HG02759 (cell line): ENCODE results near the gene GAB3.

Source experiments
- ATAC-seq: cut with Tn5 transposase; IDR thresholded peaks from one replicate; pipeline ENCODE4 v1.9.1; 2021; ENCODE audit warnings: mild to moderate bottlenecking, moderate library complexity; ENCODE audit not compliant: unreplicated experiment

GAB3 gene

DNA sequence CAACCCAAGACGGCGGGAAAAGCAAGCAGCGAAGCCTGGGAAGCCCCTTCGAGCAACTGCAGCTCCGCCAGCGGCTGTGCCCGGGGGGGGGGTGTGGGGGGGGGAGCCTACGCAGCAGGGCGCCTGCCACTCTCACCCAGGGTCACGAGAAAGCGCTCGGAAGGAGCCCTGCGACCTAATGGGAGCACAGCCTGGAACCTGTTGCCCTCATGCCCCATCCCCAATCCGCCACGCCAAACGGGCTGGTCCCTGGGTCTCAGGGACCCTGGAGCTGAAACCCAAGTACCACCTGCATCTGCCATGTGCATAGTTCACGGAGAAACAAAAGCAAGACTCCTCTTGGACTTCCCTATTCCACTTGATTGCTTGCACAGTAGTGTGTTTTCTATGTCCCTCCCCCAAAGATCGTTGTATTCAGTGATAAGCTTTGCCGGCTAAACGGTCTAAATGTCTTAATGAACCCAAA is 359 bp upstream of the GAB3 start:
- ATAC-seq, result peak; percentile 25

DNA sequence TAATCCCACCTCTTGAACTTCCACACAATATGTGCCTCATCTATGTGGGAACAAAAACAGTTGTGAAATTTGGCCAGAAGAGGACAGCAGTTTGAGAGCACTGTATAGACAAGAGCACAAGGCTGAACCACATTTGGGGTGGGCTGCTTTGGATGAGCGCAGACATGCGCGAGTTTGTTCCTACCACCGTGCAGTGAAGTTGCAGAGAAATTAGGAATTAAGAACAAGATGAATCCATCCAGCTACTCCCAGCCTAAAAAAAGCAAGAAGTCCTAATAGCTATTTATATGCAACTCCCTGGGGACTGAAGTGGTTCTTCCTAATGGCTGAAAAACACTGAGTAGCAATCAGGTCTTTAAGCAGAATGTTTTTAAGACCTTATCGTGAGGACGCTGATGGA is 1.0 kb downstream of the GAB3 start:
- no peak for ATAC-seq

DNA sequence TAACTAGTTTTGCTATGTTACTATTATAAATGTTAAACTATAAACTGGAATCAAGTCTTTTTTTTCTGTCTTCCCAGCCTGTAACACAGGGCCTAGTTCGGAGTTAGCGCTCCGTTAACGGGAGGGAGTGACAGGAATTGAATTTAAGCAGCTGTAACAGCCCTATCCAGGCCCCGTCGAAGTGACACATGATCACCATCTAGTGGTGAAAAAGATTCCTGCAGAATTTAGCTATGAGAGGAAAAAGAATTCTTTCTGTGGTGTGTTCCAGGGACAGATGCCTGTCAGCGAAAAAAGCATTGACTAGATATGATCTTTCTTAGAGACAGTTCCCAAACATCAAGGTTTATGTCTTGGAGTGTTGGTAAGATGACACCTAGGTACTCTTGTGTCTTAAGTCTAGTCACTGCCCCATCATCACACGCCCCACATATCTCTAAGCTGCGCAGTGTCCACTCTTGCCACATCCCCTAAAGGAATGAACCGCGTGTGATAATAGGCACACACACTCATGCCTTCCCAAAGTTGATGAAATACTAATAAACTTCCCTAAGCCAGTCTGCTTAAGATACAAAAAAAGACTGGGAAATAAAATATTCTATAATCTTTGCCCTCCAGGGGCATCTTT is 2.1 kb downstream of the GAB3 start:
- ATAC-seq, result no peak

DNA sequence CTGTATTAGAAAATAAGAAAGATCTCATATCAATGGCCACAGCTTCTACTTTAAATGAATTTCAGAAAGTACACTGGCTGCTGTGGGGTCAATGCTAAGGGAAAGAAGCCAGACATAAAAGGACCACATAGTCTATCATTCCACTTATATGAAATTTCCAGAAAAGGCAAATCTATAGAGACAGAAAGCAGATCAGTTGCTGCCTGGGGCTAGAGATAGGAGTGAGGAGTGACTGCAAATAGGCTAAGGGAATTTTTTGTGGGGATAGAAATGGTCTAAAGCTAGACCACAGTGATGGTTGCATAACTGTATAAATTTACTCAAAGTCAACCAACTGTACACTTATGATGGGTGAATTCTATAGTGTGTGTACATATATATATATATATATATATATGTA is 8.3 kb downstream of the GAB3 start:
- ATAC-seq, result no peak

DNA sequence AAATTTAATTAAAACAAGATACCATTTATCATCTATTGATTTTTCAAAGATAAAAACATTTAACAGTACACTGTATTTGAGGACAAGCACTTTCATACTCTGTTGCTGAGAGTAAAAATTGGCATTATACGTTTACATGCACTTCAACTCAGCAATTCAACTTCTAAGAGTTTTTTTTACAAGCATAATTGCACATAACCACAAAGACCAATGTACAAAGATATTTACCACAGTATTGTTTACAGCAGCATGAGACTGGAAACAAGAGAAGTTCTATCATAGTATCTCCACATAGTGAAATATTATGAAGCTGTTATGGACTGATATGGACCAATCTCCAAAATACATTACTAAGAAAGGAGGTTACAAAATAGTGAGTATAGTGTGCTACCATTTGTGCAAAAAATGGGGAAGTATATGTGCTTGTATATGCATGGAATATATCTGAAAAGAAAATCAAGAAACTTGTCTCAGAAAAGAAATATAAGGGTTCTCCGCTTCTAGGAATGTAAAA is 10.9 kb downstream of the GAB3 start:
- ATAC-seq, result no peak

DNA sequence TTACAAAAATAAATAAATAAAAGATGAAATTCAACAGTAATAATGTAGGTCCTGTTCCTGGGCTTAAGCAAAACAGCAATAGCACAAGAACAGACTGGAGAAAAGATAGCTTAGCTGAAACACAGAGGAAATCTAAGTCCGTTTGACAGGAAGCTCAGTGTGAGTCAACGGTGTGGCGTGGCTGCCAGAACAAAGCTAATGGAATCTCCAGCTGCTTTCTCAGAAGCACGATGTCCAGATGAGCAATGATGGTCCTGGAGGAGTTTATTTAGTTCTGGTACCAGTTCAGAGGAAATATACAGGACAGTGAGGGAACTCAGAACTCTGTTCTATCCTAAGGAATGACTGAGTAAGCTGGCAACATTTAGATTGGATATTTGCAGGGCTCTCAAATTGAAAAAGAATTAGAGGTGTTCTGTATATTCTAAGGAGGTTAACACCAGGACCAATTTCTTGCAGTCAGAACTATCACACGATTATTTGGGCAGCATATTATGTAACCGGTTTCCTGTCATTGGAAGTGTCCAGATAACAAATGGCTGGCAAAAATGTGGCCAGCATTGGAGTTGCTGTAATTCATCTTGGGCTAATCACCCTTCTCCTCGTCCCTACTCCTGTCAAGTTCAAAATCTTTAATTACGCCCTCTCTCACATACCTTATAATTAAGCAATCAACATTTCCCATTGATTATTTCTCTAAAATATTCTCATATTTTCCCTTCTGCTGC is 12.7 kb downstream of the GAB3 start:
- no peak for ATAC-seq

DNA sequence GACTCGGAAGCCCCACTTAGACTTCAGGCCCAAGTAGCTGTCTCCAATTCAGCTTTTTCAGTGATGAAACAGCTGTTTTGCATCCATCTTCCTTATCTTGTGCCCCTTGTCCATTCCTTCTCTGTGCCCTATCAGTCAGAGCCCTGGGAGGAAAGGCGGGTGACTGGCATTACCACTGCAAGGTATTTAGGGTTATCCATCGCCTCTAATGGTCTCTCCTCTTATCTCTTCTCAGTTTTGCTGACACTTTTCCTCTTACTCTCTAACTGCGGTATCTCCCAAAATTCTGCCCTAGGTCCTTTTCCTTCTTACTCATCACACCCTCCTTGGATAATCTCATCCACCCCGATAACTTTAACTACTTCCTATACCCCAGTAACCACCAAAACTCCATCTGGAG is 13.7 kb downstream of the GAB3 start:
- no peak for ATAC-seq

DNA sequence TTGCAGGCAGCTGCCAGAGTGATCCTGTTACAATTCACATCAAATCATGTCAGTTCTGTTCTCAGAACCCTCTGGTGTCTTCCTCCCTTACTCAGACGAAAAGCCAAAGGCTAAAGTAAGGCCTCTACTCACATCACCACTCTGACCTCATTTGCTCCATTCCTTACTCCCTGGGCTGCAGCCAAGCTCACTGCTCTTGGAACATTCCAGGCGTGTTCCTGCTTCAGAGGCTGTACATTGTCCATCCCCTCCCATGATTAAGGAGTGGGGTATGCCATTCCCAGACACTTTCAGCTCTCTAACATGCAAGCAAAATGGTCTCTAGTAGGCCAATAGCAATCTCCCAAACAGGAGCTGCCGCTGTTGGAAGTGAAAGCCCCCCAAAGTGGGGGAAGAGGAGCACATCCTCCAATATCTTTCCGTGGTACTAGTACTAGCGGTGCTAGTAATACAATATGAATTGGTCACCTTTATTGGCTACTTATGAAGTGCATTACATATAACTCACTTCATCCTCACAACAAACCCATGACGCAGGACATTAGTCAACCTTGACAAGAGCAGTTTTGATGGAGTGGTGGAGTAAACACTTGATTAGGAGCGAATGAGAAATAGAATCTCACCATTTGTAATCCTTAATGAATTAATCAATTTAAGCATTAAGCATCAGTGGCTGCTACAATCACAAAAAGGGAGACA is 15.0 kb downstream of the GAB3 start:
- no peak for ATAC-seq

DNA sequence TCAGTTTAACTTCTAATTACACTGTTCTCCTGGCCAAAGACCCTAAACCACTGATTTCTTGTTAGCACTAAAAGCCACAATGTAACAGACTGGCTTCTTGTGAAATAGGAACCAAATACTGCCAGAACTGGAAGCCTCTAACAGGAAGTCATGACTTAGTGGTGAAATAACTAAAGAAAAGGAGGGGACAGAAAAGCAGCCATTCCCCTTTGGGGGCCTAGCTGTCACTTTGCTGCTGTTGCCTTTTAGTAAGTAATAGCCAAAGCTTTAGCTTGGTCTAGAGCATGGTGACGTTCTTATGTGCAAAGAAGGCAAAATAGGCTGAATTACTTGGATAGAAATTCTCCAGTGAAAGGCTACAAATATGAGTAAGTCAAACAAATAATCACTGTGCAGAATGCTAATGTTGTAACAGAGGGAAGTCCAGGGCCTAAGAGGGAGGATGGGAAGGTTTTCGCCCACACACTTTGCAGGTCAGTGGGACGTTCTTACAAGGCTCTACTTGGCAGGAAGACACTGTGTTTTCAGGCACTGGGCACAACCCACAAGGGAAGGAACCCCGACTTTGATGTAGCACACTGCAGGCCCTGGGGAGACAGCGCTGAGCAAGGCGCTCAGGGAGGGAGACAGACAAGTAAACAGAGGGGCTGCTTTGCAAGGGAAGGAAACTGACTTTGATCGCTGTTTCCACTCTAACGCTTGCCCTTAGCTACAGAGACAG is 16.7 kb downstream of the GAB3 start:
- ATAC-seq, result no peak

DNA sequence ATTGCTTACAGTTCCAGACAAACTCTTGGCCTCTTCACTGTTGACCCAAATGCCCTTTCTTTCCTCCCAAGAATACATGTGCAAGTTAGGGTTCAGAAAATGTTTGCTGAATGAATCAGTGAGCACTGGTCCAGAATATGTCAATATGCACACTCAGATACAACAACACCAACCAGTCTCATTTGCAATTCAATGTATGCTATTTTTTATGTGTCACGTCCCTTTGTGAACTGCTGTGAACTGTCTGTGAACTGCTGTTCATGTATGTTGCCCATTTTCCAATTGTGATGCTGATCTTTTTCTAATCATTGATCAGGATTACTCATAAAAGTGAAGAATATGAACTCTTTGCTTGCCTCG is 17.8 kb downstream of the GAB3 start:
- ATAC-seq, result no peak

DNA sequence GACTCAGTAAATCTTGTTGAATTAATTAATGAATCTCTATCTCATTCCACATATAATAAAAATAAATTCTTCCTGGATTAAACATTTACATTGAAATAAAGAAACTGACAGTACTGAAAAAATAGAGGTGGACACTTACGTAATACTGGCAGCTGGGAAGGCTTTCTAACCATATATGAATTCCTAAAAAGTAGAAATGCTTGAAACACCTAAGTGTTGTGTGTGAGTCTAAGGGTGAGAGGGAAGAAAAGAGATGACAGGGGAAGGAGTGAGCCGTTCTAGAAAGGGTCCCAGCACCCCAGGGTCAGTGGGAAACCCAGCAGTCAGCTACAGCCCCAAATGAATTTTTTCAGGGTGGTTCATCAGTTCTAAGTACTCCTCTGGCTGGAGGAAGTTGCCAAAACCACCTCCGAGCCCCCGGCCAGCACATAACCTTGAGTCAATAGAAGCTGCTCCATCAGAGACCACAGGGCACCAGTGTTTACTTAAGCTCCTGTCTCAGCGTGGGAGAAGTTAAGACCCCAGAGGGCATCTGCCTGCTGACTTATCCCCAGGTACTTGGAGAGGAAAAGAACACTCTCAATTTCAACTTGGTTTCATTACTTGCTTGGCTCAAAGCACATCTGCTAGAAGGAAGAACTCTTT is 18.3 kb downstream of the GAB3 start:
- no peak for ATAC-seq

DNA sequence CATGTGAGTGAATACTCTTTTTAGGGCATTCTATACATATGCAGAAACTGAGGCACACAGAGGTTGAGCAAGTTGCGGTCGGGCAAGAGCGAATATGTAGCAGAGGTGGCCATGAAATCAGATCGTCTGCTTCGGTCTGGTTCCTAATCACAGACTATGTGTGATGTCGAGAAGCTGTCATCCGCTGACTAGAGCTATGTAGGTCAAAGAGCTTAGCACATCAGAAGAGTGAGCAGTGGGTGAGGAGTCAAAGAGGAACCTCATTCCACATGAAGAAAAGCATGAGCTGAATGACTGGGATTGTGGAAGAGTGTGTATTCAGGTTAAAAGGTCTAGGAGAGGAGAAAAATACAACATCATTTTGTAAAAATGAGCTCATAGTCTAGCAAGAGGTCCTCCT is 19.0 kb downstream of the GAB3 start:
- ATAC-seq, result no peak

DNA sequence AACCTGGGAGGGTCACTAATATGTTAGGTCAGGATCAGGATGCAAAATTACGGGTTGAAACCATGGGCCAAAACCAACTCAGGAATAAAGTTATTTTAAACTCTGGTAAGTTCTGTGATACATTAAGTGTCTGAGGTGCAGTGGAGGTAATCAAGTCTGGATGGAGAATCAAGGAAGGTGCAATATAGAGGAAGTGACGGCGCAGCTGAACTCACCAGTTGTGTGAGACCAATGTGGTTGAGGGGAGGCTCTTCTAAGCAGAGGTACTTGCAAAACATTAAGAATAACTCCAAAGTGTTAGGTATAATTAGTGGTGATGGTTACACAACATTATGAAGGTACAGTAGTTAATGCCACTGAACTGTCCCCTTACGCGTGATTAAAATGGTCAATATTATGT is 19.7 kb downstream of the GAB3 start:
- no peak for ATAC-seq

DNA sequence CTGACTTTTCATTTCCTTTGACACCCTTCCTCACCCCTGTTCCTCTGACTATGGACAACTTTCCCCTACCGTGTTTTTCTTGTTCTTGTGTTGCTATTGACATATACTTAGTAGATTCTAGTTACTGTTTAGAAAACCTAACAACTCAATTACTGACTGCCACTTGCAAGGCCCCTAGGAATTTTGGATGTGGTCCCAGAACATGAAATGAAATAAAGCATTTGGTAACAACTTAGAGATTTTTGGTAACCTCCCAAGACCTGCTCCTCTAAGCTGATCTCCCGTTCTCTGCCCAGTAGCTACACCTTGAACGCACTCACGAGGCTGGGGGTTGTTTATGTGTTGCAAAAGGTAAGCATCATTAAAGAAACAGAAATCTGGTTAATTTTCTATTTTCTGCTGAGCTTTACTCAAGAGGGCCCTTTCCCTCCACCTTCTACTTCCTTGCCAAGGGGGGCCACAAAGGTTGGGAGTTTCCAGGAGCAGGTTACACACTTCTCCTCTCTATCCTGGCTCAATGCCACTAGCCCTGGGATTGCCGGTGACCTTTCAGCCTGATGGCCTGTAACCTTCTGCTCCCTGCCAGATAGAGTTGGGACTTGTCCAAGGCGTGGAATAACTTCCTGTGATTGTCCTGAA is 20.5 kb downstream of the GAB3 start:
- ATAC-seq, result no peak

DNA sequence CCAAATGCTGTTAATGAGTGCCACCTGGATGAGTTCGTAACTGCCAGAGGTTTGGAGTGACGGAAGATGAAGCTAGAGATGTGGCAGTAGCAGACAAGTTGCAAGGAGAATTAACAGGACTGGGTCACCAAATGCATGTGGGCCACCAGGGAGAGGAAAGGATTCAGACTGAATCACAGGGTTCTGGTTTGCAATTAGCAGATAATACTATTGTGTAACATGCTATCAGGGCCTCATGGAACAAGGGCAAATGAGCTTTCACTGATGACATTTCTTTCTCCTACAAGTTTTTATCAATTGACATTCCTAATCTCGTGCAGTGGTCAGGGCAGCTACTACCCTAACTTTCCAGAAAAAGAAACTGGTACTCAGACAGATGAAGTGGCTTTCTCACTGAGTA is 21.4 kb downstream of the GAB3 start:
- ATAC-seq, result no peak

DNA sequence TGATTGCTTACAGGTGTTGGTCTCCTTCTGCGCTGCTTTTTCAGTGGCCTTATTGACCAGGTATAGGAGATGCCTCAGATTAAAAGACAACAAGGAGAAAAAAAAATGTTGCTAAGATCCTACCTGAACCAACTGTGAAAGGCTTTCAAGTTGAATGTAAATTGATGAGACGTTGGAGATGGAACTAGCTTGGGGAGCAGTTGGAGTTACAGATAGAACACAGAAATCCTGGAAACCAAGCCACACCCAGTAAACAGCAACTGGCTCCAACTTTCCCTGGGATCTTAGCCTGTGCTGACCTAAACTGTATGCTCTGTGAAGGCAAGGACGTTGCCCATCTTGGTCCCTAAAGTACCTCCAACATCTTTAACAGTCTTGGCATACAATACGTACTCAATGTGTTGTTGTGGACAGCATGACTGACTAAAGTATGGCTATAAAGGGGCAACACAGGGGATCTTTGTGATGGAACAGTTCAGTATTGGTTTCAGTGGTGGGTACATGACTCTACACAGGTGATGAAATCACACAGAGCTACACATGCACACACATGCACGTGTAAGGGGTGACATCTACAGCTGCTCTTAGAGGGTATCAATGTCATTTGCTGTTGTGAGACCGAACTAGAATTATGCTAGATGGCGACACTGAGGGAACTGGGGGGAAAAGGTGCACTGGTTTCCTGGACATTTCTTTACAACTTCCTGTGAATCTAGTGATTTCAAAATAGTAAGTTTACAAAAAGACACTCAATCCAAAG is 22.3 kb downstream of the GAB3 start:
- ATAC-seq, result no peak

DNA sequence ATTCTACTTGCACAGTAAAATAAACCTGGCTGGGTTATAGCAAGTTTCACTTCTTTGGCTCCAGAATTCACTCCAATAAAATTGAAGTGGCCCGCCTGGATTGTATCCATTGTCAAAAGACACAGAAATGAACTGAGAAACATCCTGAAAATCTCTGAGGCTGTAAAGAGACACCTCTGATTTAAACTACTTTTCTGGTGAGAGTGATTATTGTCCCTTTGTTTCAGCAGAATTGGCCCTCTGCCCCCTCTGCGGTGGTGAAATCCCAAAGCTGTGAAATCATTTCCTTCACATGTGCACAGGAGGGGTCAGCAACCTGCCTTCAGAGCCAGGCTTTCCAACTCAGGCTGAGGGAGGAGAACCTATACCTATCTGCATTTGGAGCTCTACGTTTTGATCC is 23.0 kb downstream of the GAB3 start:
- ATAC-seq, result no peak

DNA sequence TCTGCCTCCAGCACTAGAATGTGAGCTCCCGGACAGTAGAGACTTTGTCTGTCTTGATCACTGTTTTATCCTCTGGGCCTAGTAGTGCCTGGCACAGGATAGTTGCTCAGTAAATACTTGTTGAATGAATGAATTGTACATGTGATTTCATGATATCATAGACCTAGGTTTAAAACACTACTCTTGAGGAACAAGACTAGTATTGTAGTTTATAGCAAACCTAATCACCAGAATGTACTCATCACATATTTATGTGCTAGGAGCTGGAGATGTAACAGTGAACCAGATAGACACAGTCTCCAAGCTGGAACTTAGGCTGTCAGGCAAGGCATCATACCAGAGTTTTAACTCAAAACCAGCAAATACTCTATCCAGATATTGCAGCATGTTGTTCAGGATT is 23.5 kb downstream of the GAB3 start:
- no peak for ATAC-seq

DNA sequence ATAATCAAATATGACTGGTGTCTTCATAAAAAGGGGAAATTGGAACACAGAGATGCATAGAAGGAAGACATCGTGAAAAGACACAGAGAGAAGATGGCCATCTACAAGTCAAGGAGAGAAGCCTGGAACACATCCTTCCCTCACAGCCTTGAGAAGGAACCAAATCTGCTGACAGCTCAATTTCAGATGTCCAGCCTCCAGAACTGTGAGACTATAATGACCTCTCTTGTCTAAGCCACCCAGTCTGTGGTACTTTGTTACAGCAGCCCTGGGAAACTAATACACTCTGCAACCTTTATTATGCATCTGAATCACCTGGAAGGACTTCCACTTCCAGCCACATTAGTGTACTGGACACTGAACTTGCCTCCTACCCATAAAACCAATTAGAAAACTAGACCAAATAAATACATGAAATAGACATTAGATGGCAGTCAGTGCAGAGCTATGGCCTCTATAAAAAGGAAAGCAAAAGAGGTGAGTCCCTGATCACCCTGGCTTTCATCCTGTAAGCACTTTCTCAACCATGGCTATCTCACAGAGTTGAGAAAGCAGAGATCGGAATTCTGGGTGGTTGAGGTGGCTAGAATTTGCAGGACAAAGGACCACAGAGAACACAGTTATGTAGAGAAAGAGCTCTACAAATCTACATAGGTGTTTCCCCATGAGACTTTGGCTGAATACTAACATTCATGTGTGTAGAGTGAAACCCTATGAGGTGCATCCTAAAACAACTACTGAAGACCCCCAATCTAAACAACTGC is 25.7 kb downstream of the GAB3 start:
- ATAC-seq, result no peak
